NCI-H1694 (cell line): ENCODE results near the gene SRRM4.
"Not testable (repeated sequence)": the region's sequence is repeated elsewhere in the genome, so short reads cannot be mapped to it uniquely, and the experiment has no call there.

Experiments
- DNase-seq: peaks from one replicate; lab custom pipeline; 2025; lab: John Stamatoyannopoulos, UW

Gene SRRM4

DNA sequence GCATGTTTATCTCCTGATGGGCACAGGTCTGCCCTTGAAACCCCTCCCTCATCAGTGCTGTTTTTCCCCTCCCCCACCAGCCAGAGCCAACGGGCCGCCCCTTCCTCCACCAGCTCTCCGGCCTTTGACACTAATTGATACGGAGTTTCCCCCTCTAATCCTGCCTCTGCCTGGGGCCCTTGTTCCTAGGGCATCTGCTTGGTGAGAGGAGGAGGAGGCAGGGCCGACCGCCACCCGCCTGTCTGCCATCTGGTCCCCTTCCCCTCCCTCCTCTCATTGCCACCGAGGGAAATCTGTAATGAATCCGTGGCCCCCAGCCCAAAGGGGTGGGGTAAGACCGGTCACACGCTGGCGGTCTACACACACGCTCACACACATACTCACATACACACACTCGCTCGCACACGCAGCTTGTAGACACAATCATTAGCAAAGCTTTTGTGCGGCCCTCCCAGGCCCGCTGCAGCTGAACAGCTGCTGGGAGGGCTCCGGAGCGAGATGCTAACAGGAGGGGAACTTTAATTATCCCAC lies 27.4 kb downstream of the SRRM4 start:
- peak; percentile 97 for DNase-seq

GRCh38 chr12:119011231-119011630 lies 29.9 kb downstream of the SRRM4 start:
- DNase-seq: no peak

GRCh38 chr12:119012179-119012578 lies 30.8 kb downstream of the SRRM4 start:
- no peak for DNase-seq

GRCh38 chr12:119013023-119013422 lies 31.7 kb downstream of the SRRM4 start:
- no peak for DNase-seq

DNA sequence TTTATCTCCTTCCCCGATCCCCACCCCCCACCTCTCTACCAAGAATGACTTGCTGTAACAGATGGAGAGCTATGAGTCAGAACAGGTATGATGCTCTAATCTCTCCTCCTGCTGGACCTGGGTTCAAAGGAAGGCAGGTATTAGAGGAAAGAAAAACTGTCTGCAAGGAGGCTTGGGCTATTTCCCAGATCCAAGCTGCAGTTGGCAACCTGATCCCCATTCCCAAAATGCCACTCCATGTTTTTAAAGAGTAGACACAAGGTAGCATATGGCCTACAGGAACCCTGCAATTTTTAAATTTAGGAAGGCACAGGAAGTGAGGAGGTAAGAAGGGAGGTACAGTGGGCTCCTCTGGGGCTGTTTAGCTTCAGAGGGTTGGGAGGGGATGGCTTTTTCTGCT lies 33.0 kb downstream of the SRRM4 start:
- peak; percentile 0 for DNase-seq

- DNase-seq: no peak
Observed at GRCh38 chr12:119016715-119017114, 35.4 kb downstream of the SRRM4 start.

- DNase-seq: no peak
Observed at GRCh38 chr12:119019166-119019565, 37.8 kb downstream of the SRRM4 start.

GRCh38 chr12:119020406-119021360 lies 39.3 kb downstream of the SRRM4 start:
- DNase-seq: peak; percentile 52

DNA sequence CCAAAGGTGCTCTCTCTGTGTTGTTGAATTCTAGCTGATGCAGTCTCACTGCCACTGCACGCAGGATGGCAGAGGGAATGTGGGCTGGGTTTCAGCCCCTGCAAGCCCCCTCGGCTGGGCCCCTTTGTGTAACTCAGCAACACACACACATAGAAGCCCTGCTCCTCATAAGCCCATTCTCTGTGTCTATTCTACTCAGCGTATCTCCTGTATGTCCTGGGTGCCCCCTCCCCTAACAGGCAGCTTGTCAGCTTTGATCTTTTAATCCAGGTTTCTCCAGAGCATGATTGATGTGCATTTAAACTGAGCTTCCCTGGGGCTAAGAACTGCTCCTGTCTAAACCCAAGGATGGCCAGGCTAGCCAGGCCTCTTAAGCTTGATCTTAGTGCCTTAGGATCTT lies 43.0 kb downstream of the SRRM4 start:
- DNase-seq: no peak

GRCh38 chr12:119025786-119026185 lies 44.4 kb downstream of the SRRM4 start:
- no peak for DNase-seq

DNA sequence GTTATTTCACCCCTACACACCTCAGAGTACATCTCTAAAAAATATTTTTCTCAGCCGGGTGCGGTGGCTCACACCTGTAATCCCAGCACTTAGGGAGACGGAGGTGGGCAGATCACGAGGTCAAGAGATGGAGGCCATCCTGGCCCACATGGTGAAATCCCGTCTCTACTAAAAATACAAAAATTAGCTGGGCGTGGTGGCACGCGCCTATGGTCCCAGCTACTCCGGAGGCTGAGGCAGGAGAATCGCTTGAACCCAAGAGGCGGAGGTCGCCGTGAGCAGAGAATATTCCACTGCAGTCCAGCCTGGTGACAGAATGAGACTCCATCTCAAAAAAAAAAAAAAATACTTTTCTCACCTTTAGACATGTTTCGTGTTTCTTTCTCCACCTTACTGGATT lies 52.0 kb downstream of the SRRM4 start:
- not testable (repeated sequence) for DNase-seq

DNA sequence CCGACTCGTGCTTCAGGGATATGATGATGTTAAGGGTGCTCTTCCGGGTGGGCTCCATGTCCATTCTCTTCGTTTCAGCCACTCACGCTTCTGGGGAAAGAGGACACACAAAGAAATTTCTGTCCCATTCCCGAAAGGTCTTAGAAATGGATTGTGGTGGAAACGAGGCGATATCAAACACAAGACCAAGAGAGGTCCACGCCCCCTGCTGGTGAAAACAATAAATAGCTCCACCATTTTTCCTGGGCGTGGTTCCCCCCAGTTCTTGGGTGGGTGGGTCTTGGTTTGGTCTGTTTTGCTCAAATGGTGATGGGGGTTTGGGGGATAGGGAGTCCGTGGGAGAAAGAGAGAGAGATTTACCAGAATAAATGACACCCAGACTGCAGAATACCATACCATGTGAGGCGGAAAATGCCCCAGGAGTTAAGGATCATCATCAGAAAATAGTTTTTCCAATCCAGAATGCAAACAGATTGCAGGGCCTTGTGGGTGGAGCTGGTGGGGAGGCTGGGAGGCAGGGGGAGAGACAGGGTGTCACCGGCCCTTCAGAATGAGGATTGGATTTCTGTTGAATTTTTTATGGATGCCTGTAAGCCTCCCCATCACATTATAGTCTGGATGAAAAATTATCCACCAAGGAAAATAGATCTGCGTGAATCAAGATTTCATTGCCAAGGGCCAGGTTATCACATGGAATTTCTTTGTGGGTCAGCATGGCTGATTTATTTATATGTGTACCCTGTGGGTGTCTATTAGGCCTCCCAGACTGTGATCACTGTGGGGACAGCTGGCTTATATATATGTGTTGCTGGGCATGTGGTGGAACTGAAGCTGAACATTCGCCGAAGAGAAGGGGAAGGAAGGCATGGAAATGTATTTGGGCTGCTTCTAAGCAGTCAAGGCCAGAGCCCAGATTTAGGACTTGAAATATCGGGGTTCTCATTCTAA lies 55.8 kb downstream of the SRRM4 start:
- peak; percentile 65 for DNase-seq

- no peak for DNase-seq
Observed at GRCh38 chr12:119044094-119044493, 62.8 kb downstream of the SRRM4 start.

GRCh38 chr12:119047641-119048040 lies 66.3 kb downstream of the SRRM4 start:
- DNase-seq: no peak

DNA sequence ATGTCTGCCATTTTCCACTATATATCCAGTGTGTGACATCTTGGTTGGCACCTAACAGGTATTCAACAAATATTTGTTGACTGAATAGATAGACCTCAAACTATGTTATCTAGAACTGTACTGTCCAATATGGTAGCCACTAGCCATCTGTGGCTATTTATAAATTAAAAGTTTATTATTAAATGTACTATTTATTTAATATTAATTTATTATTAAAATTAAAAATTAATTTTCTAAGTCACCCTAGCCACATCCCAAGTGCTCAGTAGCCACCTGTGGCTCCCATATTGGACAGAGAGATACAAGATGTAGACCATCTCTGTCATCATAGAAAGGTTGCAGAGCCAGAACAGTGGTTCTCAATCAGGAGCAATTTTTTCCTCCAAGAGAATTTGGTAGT lies 69.3 kb downstream of the SRRM4 start:
- DNase-seq: no peak

GRCh38 chr12:119051474-119051873 lies 70.1 kb downstream of the SRRM4 start:
- no peak for DNase-seq

DNA sequence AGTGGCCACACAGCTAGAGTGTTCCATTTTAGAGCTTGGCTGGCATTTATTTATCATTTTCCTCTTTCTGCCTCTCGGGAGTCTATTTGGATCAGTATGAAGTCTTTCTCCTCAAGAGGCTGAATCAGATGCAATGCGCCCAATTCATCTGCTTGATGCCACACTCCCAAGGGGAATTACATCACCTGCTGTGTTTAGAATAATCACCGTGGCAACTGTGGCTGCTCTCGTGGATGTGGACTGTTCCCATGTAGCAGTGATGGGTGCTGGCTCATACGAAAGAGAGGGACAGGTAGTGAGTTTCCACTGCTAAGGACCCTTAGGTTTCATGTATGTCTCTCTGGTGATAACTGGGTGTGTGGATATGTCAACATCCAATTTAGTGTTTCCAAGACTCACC lies 70.7 kb downstream of the SRRM4 start:
- no peak for DNase-seq

DNA sequence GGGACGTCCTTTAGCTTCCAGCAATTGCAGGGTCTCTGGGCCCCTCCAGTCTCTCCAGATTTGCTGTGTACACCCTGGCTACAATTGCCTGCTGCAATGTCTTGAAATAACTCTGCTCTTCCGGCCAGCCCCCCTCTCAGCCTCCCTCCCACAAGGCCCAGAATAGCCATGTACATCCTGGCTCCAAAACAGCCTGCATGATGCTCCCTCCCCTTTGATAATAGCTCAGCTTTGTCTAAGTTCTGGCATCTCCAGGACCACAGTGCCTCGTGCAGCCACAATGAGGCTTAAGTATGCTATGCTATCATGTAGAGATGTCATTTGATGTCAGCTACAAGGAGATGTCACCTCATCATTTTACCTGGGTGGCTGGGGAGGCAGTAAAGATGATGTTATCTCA lies 74.6 kb downstream of the SRRM4 start:
- DNase-seq: no peak

GRCh38 chr12:119060847-119061796 lies 79.8 kb downstream of the SRRM4 start:
- no peak for DNase-seq

DNA sequence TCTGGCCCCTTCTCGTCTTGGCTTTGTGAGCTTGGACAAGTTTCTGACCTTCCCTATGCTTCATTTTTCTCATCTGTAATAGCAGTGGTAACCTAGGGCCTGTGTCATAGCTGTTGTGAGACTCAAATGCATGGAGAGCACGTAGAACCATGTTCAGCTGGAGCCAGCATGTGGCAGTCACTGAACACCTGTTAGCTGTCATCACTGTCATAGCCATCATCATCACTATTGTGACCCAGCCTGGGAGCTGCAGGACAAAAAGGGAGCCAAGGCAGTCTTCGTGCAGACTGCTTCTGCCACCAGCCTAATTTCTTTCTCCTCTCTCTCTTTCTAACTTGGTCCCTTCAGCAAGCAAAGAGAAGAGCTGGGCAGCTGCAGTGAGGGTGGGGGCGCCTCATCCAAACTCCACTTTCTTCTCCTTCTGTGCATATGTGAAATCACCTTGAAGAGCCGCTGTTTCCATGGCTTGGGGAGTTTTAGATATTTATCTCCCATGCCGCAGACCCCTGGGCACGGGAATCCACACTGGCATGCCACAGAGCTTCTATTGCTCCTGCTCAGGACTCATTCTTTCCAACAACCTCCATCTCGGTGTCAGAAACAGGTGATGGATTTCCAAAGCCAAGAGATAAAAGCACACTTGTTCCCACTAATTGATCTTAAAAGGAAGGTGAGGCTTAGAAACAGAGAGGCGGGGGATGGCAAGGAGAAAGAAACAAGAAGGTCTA lies 87.0 kb downstream of the SRRM4 start:
- no peak for DNase-seq
